IPS-18a (cell line): ENCODE data around the gene HIGD1C.
"Not testable (repeated sequence)": the region's sequence is repeated elsewhere in the genome, so short reads cannot be mapped to it uniquely, and the experiment has no call there.

ENCODE experiments used
- H3K27ac ChIP-seq: one replicate; pipeline ENCODE4 v1.5.1; 2013; ENCODE audit warnings: low read length
- H3K27me3 ChIP-seq: one replicate; pipeline ENCODE4 v1.6.1; 2013; ENCODE audit warnings: mild to moderate bottlenecking, low read length; ENCODE audit not compliant: control insufficient read depth, insufficient read depth
- H3K36me3 ChIP-seq: one replicate; pipeline ENCODE4 v1.6.1; 2013; ENCODE audit warnings: low read depth, low read length; ENCODE audit not compliant: control insufficient read depth
- H3K4me1 ChIP-seq: one replicate; pipeline ENCODE4 v1.6.1; 2013; ENCODE audit warnings: low read depth, low read length; ENCODE audit not compliant: control insufficient read depth
- H3K4me3 ChIP-seq: one replicate; pipeline ENCODE4 v1.5.1; 2013; ENCODE audit warnings: low read length
- H3K9ac ChIP-seq: one replicate; pipeline ENCODE4 v1.6.1; 2013; ENCODE audit warnings: mild to moderate bottlenecking, low read length, moderate library complexity
- H3K9me3 ChIP-seq: one replicate; pipeline ENCODE4 v1.6.1; 2013; ENCODE audit warnings: low read depth, low read length; ENCODE audit not compliant: control insufficient read depth

The HIGD1C gene

GRCh38 chr12:50934981-50935807 lies 17.1 kb upstream of the HIGD1C start:
- Histone ChIP-seq H3K9me3 (no peaks in the 10 kb centered on the region), H3K27me3 (no peaks in the 10 kb centered on the region), H3K36me3 (no peaks in the 10 kb centered on the region), H3K27ac (no peak overlapping the region), H3K9ac (no peak overlapping the region), H3K4me3 (no peak overlapping the region), H3K4me1 (no peaks in the 10 kb centered on the region)

- no peak overlapping the region for H3K4me3 ChIP-seq
- H3K9me3 ChIP-seq = no peaks in the 10 kb centered on the region
- H3K4me1 ChIP-seq = no peaks in the 10 kb centered on the region
Measured at GRCh38 chr12:50936821-50937530, 15.4 kb upstream of the HIGD1C start.

GRCh38 chr12:50937653-50938052 lies 14.7 kb upstream of the HIGD1C start:
- no peaks in the 10 kb centered on the region for H3K4me1 ChIP-seq
- H3K4me3 ChIP-seq = no peak overlapping the region
- no peaks in the 10 kb centered on the region for H3K9me3 ChIP-seq
- no peak overlapping the region for H3K9ac ChIP-seq
- H3K27ac ChIP-seq = no peak overlapping the region
- H3K27me3 ChIP-seq = no peaks in the 10 kb centered on the region
- no peaks in the 10 kb centered on the region for H3K36me3 ChIP-seq

More at GRCh38 chr12:50936821-50937530, 15.4 kb upstream of the HIGD1C start:
- no peaks in the 10 kb centered on the region for H3K36me3 ChIP-seq
- no peak overlapping the region for H3K9ac ChIP-seq
- no peaks in the 10 kb centered on the region for H3K27me3 ChIP-seq
- no peak overlapping the region for H3K27ac ChIP-seq

- Histone ChIP-seq H3K9ac (no peak overlapping the region), H3K9me3 (no peaks in the 10 kb centered on the region), H3K27ac (no peak overlapping the region), H3K36me3 (no peaks in the 10 kb centered on the region), H3K4me1 (no peaks in the 10 kb centered on the region), H3K4me3 (no peak overlapping the region), H3K27me3 (no peaks in the 10 kb centered on the region)
Measured at GRCh38 chr12:50947933-50948626, 4.3 kb upstream of the HIGD1C start.

- no peaks in the 10 kb centered on the region for H3K9me3 ChIP-seq
- H3K9ac ChIP-seq = no peak overlapping the region
- no peak overlapping the region for H3K27ac ChIP-seq
- no peaks in the 10 kb centered on the region for H3K4me1 ChIP-seq
- no peak overlapping the region for H3K4me3 ChIP-seq
- H3K27me3 ChIP-seq = no peaks in the 10 kb centered on the region
- H3K36me3 ChIP-seq = no peaks in the 10 kb centered on the region
Measured at GRCh38 chr12:50948798-50949197, 3.5 kb upstream of the HIGD1C start.

- Histone ChIP-seq H3K27ac (no peak overlapping the region), H3K9me3 (no peaks in the 10 kb centered on the region), H3K36me3 (no peaks in the 10 kb centered on the region), H3K27me3 (no peaks in the 10 kb centered on the region), H3K4me1 (no peaks in the 10 kb centered on the region), H3K4me3 (no peak overlapping the region), H3K9ac (no peak overlapping the region)
Measured at GRCh38 chr12:50949801-50950302, 2.5 kb upstream of the HIGD1C start.

GRCh38 chr12:50951112-50951511 lies 1.2 kb upstream of the HIGD1C start:
- Histone ChIP-seq H3K27ac (no peak overlapping the region), H3K4me3 (no peak overlapping the region), H3K4me1 (no peaks in the 10 kb centered on the region), H3K36me3 (no peaks in the 10 kb centered on the region), H3K9me3 (no peaks in the 10 kb centered on the region), H3K27me3 (no peaks in the 10 kb centered on the region), H3K9ac (no peak overlapping the region)

- no peaks in the 10 kb centered on the region for H3K36me3 ChIP-seq
- no peaks in the 10 kb centered on the region for H3K27me3 ChIP-seq
- no peaks in the 10 kb centered on the region for H3K9me3 ChIP-seq
- no peak overlapping the region for H3K27ac ChIP-seq
- H3K4me3 ChIP-seq = no peak overlapping the region
- H3K9ac ChIP-seq = no peak overlapping the region
- no peaks in the 10 kb centered on the region for H3K4me1 ChIP-seq
Measured at GRCh38 chr12:50953047-50953446, 703 bp downstream of the HIGD1C start.

- H3K9me3 ChIP-seq, H3K9ac ChIP-seq, H3K4me1 ChIP-seq, H3K4me3 ChIP-seq, H3K36me3 ChIP-seq, H3K27me3 ChIP-seq, H3K27ac ChIP-seq: not testable (repeated sequence)
Measured at GRCh38 chr12:50954789-50955188, 2.4 kb downstream of the HIGD1C start.

- H3K9ac ChIP-seq = no peak overlapping the region
- no peaks in the 10 kb centered on the region for H3K27me3 ChIP-seq
- H3K27ac ChIP-seq = no peak overlapping the region
- H3K4me3 ChIP-seq = no peak overlapping the region
- no peaks in the 10 kb centered on the region for H3K4me1 ChIP-seq
- H3K9me3 ChIP-seq = no peaks in the 10 kb centered on the region
- H3K36me3 ChIP-seq = no peaks in the 10 kb centered on the region
Measured at GRCh38 chr12:50955288-50955687, 2.9 kb downstream of the HIGD1C start.

GRCh38 chr12:50955697-50956096 lies 3.4 kb downstream of the HIGD1C start:
- no peak overlapping the region for H3K27ac ChIP-seq
- no peaks in the 10 kb centered on the region for H3K27me3 ChIP-seq
- no peaks in the 10 kb centered on the region for H3K9me3 ChIP-seq
- no peaks in the 10 kb centered on the region for H3K36me3 ChIP-seq
- H3K4me1 ChIP-seq = no peaks in the 10 kb centered on the region
- no peak overlapping the region for H3K4me3 ChIP-seq
- no peak overlapping the region for H3K9ac ChIP-seq
